A549 (cell line): Measurements from ENCODE around the gene CDH26. TPM values are rescaled to one million over a fixed set of nuclear protein-coding genes. Genes with fewer than 3 reads are reported as not detected.
A peak's percentile ranks its signal among the peaks of the same experiment; 100 is the strongest.

Experiments used
- ATAC-seq, 2 experiments: fragments of 200-7000 bp in 1 of 2; fragments of >200 bp in 1 of 2; cut with Nextera tagmentation in 1 of 2; cut with Tn5 transposase in 1 of 2; 3 replicates each; pipeline versions ENCODE4 v1.8.0 to v1.9.1; 2018 to 2020; ENCODE audit warnings: mild to moderate bottlenecking in 1 of 2, moderate library complexity in 1 of 2
- CTCF ChIA-PET: fragments of 300-600 bp; sonication (Branson Sonifier 250); formaldehyde crosslinking; extraction: SDS; loops from one replicate; lab custom pipeline; 2021; ENCODE audit warnings: antibody characterized with exemption, inconsistent platforms; lab: Yijun Ruan, JAX
- POLR2A ChIA-PET: fragments of 350-600 bp; formaldehyde crosslinking; extraction: SDS; loops from one replicate; lab custom pipeline; 2021; ENCODE audit warnings: antibody characterized with exemption, inconsistent platforms; lab: Yijun Ruan, JAX
- DNase-seq, 2 experiments: peaks; one replicate each; pipeline versions ENCODE4 v3.0.0 to v3.0.0-alpha.2; 2011 to 2016; ENCODE audit warnings: low read depth in 1 of 2, low spot score in 1 of 2
- FAIRE-seq: peaks from 2 replicates; lab custom pipeline; 2011; peaks lifted over from hg19 to GRCh38; lab: Jason Lieb, UNC
- H3K27ac ChIP-seq, 2 experiments: fragments of >200 bp; sonication (Bioruptor Twin); formaldehyde crosslinking; 3 replicates each; pipeline ENCODE4 v1.5.1; 2016 to 2017
- H3K4me1 ChIP-seq: fragments of >200 bp; sonication (Bioruptor Twin); formaldehyde crosslinking; 3 replicates; pipeline ENCODE4 v1.6.1; 2016
- H3K4me2 ChIP-seq: fragments of >200 bp; sonication (Bioruptor Twin); formaldehyde crosslinking; 3 replicates; pipeline ENCODE4 v1.6.1; 2016
- H3K4me3 ChIP-seq: fragments of >200 bp; sonication (Bioruptor Twin); formaldehyde crosslinking; 3 replicates; pipeline ENCODE4 v1.5.1; 2016
- H3K9me3 ChIP-seq: fragments of >200 bp; sonication (Bioruptor Twin); formaldehyde crosslinking; 3 replicates; pipeline ENCODE4 v1.6.1; 2016
- BCL3 ChIP-seq: fragments of >200 bp; sonication (Bioruptor Twin); formaldehyde crosslinking; IDR thresholded peaks from 3 replicates; pipeline ENCODE4 v1.6.1; 2016
- CTCF ChIP-seq: fragments of >200 bp; sonication (Bioruptor Twin); formaldehyde crosslinking; IDR thresholded peaks from 3 replicates; pipeline ENCODE4 v1.5.1; 2016
- EHF ChIP-seq: fragments of 250-450 bp; sonication (Bioruptor Pico); IDR thresholded peaks from 2 replicates; pipeline ENCODE4 v1.5.0; 2020; ENCODE audit warnings: mild to moderate bottlenecking
- ELK1 ChIP-seq: fragments of 150-350 bp; IDR thresholded peaks from 2 replicates; pipeline ENCODE4 v1.6.1; 2014; ENCODE audit warnings: low read depth, mild to moderate bottlenecking, low read length
- FOSB ChIP-seq: fragments of 250-450 bp; sonication (Bioruptor Pico); IDR thresholded peaks from 2 replicates; pipeline ENCODE4 v1.5.0; 2020; ENCODE audit warnings: mild to moderate bottlenecking, moderate library complexity
- FOSL2 ChIP-seq, 2 experiments: fragments of 450-650 bp in 1 of 2; fragments of >200 bp in 1 of 2; sonication (Bioruptor Twin) in 1 of 2; formaldehyde crosslinking; IDR thresholded peaks; 2 replicates each; pipeline versions ENCODE4 v1.5.0 to v1.6.1; 2016 to 2020; ENCODE audit warnings: mild to moderate bottlenecking in 1 of 2, moderate library complexity in 1 of 2
- HOXA7 ChIP-seq: fragments of 250-450 bp; sonication (Bioruptor Pico); IDR thresholded peaks from 2 replicates; pipeline ENCODE4 v1.5.0; 2020; ENCODE audit warnings: mild to moderate bottlenecking, moderate library complexity
- HOXB5 ChIP-seq: fragments of 250-450 bp; sonication (Bioruptor Pico); IDR thresholded peaks from 2 replicates; pipeline ENCODE4 v1.5.0; 2020; ENCODE audit warnings: mild to moderate bottlenecking, moderate library complexity
- KDM1A ChIP-seq: fragments of 200-600 bp; sonication (generic); IDR thresholded peaks from 2 replicates; pipeline ENCODE4 v1.6.1; 2016; ENCODE audit warnings: low read depth, mild to moderate bottlenecking
- MAFK ChIP-seq: fragments of 450-650 bp; IDR thresholded peaks from 2 replicates; pipeline ENCODE4 v1.6.1; 2014; ENCODE audit not compliant: partially characterized antibody
- MAX ChIP-seq: IDR thresholded peaks from 2 replicates; pipeline ENCODE4 v1.6.1; 2012
- MAZ ChIP-seq: fragments of 150-350 bp; IDR thresholded peaks from 2 replicates; pipeline ENCODE4 v1.6.1; 2014; ENCODE audit warnings: antibody characterized with exemption, low read depth, low read length, borderline replicate concordance
- NPAS2 ChIP-seq: fragments of 250-450 bp; sonication (Bioruptor Pico); IDR thresholded peaks from 2 replicates; pipeline ENCODE4 v1.8.0; 2022; ENCODE audit warnings: mild to moderate bottlenecking, moderate library complexity, borderline replicate concordance
- POLR2AphosphoS2 ChIP-seq: conservative IDR thresholded peaks from 2 replicates; pipeline ENCODE4 v1.6.1; 2012; ENCODE audit warnings: low read length, improper control_type of control experiment, inconsistent platforms
- RAD21 ChIP-seq, 2 experiments: fragments of >200 bp in 1 of 2; sonication (Bioruptor Twin) in 1 of 2; formaldehyde crosslinking in 1 of 2; IDR thresholded peaks in 1 of 2; conservative IDR thresholded peaks in 1 of 2; 2 replicates in 1 of 2; 3 replicates in 1 of 2; pipeline ENCODE4 v1.6.1; 2012 to 2018; ENCODE audit warnings: inconsistent platforms in 1 of 2
- RCOR1 ChIP-seq: fragments of 150-350 bp; IDR thresholded peaks from 2 replicates; pipeline ENCODE4 v1.6.1; 2014; ENCODE audit warnings: antibody characterized with exemption, low read length, low read depth
- REST ChIP-seq: fragments of 200-600 bp; sonication (generic); IDR thresholded peaks from 2 replicates; pipeline ENCODE4 v1.6.1; 2016; ENCODE audit warnings: antibody characterized with exemption, mild to moderate bottlenecking, moderate library complexity
- TFCP2L1 ChIP-seq: fragments of 250-450 bp; sonication (Bioruptor Pico); IDR thresholded peaks from 2 replicates; pipeline ENCODE4 v1.5.0; 2021; ENCODE audit warnings: mild to moderate bottlenecking
- TP53 ChIP-seq: fragments of 250-450 bp; sonication (Bioruptor Pico); IDR thresholded peaks from 2 replicates; pipeline ENCODE4 v1.5.0; 2021; ENCODE audit warnings: mild to moderate bottlenecking, moderate library complexity
- ZFP36 ChIP-seq: fragments of 450-650 bp; IDR thresholded peaks from 2 replicates; pipeline ENCODE4 v1.6.1; 2014; ENCODE audit warnings: borderline replicate concordance; ENCODE audit not compliant: partially characterized antibody
- WGBS: methylation state at CpG from one replicate; pipeline ENCODE4 v1.1.6; 2017; ENCODE audit errors: missing lambda C conversion rate; 5-methylcytosine and 5-hydroxymethylcytosine counted together
- polyA plus RNA-seq, 4 experiments: library from polyadenylated mRNA; depleted of rRNA in 3 of 4; stranded (reverse); fragments of >200 nt; fragmentation: RNase III in 1 of 4; extraction: RNeasy Plus Mini Kit Qiagen cat#74134 plus additional on column Dnase treatment in 1 of 4; gene quantifications; 2 replicates in 3 of 4; 3 replicates in 1 of 4; pipeline ENCODE4 v1.2.3, GENCODE V29; 2011 to 2017

Gene CDH26
- polyA plus RNA-seq, 2 of the 4 experiments (the other 2 are of a cell fraction) = 0.27 to 0.57 TPM

GRCh38 chr20:59988141-59988540, 29.9 kb downstream of the CDH26 start:
- Histone ChIP-seq H3K4me2 (peak overlapping the region; percentile 45), H3K9me3 (no peaks in the 10 kb centered on the region), H3K27ac (no peak overlapping the region), H3K4me3 (no peak overlapping the region), H3K4me1 (peaks cover 20% of the 10 kb centered on the region)
- WGBS = 26% methylated on average over 5 of the region's 5 CpGs
- TF ChIP-seq TFCP2L1 (no peak), NPAS2 (CRISPR knock-in tag) (no peak), MAZ (no peak), FOSB (CRISPR knock-in tag) (no peak), MAFK (peak; percentile 51), FOSL2 (IDR thresholded peaks at IDR 0.05) (no peak), FOSL2 (CRISPR knock-in tag; IDR thresholded peaks at IDR 0.05) (peak; percentile 59), EHF (CRISPR knock-in tag) (no peak), MAX (no peak)
- POLR2A ChIA-PET = no interaction called here
- DNase-seq (peak; percentile 46 to 56), ATAC-seq (peak; percentile 72 to 80; a peak in 5 of 6 replicates), FAIRE-seq (no peak)
- CTCF ChIA-PET = no interaction called here

- no peak overlapping the region for H3K4me3 ChIP-seq
- CTCF ChIA-PET = interaction anchor here (0.6 to 2.0 kb wide), 7 partner anchors 11 to 330 kb away, joined by 3 to 5 read pairs (median 4); no protein-coding TSS in a partner anchor
- peak in 1 of 2 experiments; percentile 11 for DNase-seq
- no peaks in the 10 kb centered on the region for H3K9me3 ChIP-seq
- no peak overlapping the region for H3K4me2 ChIP-seq
- TF ChIP-seq POLR2AphosphoS2 = no peak
- peak; percentile 26 to 55; a peak in 3 of 5 replicates for TF ChIP-seq RAD21 (conservative IDR thresholded peaks at IDR 0.05 in 1 of 2, IDR thresholded peaks at IDR 0.05 in 1 of 2)
- TF ChIP-seq BCL3 = no peak
- no peak for TF ChIP-seq MAX
- TF ChIP-seq CTCF = peak; percentile 19; the same call in 1 of the 3 replicates
- no peak for TF ChIP-seq NPAS2 (CRISPR knock-in tag)
- TF ChIP-seq REST = no peak
- TF ChIP-seq ZFP36 = no peak
- no peak for TF ChIP-seq RCOR1
- no peak for TF ChIP-seq ELK1
- TF ChIP-seq TP53 = no peak
- no peak for TF ChIP-seq HOXB5
- no peak for TF ChIP-seq KDM1A
- no peak for TF ChIP-seq HOXA7 (CRISPR knock-in tag)
- H3K27ac ChIP-seq = no peak overlapping the region
- no peak for FAIRE-seq
- no peak for ATAC-seq
- H3K4me1 ChIP-seq = peaks cover 20% of the 10 kb centered on the region
- POLR2A ChIA-PET = interaction anchor here (0.7 kb wide), 1 partner anchor 226 kb away, joined by 3 read pairs; no protein-coding TSS in a partner anchor
- WGBS = 20% methylated on average over 4 of the region's 4 CpGs
These were observed 34.4 kb downstream of the CDH26 start for GRCh38 chr20:59992526-59993084.
